ENCODE measurements around the gene CDC42.

Gene CDC42

DNA sequence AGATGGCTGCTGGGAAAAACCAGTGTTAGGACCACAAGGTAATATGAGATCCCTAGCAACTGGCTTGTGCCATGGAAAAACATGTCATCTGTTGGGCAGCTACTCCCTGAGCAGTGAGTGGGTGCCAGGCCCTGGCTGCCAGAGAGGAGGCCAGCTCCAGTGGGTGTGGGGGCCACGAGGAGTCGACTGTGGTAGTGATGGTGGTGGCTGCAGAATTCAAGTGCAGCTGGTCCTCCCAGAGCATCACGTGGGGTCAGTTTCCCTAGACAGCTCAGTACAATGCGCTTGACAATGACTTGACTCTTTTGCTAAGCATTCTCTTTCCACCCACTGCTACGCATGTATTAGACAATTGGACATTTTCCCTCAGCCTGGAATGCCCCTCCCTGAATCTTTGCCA is 14.5 kb upstream of the CDC42 start:
- no peak for DNase-seq (ENCODE audit: low read depth)

GRCh38 chr1:22039594-22040285 is 12.8 kb upstream of the CDC42 start:
- DNase-seq (ENCODE audit: low read depth): no peak

DNA sequence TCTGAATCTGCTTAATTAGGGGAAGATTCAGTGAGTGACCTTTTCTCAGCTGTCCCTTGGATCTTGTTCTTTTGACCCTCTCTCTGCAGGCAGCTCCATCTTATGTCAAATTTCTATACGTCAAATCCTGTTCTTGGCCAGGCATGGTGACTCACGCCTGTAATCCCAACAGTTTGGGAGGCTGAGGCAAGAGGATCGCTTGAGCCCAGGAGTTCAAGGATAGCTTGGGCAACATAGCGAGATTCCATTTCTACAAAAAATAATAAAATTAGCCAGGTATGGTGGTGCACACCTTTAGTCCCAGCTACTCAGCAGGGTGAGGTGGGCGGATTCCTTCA is 12.3 kb upstream of the CDC42 start:
- no peak for DNase-seq (ENCODE audit: low read depth)

- no peak for DNase-seq (ENCODE audit: low read depth)
Measured at GRCh38 chr1:22041505-22041904, 11.0 kb upstream of the CDC42 start.

GRCh38 chr1:22043198-22043769 is 9.2 kb upstream of the CDC42 start:
- no peak for DNase-seq (ENCODE audit: low read depth)

DNA sequence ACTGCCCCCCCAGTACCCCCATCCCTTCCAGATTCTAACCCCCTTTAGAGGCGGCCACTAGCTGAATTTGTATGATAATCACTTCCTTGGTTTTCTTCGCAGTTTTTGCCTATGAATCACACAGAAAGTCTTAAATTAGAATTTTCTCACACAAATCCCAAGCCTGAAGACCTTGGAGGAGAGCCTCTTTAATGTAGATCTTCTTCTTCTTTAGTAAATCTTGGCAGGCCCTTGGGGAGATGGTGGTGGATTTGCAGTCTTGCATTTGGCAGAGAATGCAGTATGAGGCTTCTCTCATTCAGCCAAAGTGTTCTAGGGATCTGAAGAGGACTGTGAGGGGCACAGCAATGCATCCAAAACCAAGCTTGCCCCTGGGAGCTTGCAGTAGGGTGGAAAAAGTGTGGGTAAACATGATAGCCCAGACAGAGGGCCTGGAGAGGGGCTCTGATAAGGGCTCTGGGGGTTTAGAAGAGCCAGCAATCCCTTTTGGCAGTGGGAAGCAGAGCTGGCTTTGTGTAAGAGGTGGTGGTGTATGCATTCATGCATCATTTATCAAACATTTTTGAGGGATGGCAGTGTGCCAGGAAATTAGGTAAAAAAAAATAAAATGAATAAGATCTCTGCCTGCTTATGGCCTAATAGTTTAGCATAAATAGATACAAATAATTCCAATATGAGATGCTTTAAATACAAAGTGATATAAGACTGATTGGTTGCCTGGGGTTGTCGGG is 7.7 kb upstream of the CDC42 start:
- DNase-seq (ENCODE audit: low read depth): peak; percentile 80

DNA sequence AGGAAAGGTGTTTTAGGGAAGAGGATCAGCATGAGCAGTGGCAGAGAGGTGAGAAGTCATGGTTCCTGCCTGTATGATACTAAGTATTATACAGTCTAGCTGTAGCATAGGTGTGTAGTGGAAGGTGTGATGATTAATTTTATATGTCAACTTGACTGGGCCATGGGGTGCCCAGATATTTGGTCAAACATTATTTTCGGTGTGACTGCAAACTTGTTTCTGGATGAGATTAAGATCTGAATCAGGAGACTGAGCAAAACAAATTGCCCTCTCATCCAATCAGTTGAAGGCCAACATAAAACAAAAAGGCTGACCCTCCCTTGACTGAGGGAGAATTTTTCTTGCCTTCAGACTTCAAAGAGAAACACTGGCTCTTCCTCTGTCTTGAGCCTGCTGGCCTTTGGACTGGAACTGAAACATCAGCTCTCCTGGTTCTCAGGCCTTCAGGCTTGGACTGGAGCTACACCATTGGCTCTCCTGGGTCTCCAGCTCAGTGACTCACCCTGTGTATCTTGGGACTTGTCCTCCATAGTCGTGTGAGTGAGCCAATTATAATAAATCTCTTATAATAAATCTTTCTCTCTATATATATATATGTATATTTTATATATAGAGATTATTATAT is 6.8 kb upstream of the CDC42 start:
- DNase-seq (ENCODE audit: low read depth): no peak

- no peak for DNase-seq (ENCODE audit: low read depth)
Measured at GRCh38 chr1:22048351-22049192, 3.9 kb upstream of the CDC42 start.

DNA sequence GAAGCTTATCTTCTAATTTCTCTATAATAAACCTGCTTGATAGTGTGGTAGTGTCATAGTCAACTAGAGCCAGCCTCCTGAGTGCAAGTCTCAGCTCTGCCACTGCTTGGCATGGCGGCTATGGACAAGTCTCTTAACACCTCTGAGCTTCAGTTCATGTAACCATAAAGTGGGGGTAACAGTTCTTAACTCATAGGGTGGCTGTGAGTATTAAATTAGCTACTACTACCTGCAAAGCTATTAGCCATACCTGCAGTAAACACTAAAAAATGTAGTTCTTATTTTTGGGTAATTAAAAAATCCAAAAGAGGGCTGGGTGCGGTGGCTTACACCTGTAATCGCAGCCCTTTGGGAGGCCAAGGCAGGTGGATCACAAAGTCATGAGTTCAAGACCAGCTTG is 2.2 kb upstream of the CDC42 start:
- no peak for DNase-seq (ENCODE audit: low read depth)

DNA sequence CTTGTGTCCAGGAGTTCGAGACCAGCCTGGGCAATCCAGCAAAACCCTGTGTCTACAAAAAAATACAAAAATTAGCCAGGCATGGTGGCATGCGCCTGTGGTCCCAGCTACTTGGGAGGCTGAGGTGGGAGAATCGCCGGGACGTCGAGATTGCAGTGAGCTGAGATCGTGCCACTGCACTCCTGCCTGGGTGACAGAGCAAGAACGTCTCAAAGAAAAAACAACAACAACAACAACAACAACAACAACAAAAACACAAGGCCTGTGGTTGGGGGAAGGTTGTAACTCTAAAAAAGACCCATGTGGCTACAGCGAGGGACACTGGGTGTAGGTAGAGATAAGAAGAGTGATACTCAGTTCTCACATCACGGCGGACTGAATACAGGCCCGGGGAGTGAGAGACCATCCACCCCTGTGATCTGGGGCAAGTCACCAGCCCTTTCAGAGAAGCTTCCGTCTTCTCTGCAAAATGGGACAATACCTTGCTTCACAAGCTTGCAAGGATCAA is 848 bp upstream of the CDC42 start:
- DNase-seq (ENCODE audit: low read depth): no peak

DNA sequence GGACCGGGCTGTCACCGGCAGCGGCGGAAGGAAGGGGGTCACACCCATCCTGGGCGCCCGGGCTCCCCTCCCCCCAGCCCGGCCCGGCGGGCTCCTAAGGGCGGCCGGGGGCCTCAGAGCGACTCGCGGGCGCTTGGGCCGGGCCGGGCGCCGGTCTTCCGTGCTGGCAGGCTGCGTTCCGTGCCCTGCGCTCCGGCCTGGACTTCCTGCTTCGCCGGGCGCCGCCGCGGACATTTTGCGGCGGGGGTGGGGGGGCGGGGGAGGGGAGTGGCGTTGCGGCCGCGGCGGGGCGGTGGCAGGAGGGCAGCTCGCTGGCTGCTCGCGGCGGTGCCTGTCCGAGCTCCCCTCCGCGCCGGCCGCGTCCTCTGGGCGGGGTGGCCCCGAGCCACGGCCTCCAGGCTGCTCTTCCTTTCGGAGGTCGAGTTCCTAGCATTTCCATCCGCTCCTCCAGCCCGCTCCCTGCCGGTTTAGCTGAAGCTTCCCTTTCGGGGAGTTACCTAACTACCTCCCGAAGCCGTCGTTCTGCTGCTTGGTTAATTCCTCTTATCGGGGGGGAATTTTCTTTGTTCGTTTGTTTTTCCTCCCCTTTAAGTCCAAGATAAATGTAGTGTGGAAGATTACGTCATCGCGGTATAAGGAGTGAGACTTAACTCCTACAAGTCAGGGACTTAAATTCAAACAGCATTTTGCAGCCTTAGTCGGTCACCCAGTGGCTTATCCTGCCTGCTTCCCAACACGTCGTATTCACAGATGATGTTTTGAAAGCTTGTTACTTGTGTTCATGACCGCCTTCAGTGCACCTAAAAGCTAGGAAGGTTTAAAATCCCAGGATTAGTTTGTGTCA is 730 bp downstream of the CDC42 start:
- peak; percentile 39 for DNase-seq (ENCODE audit: low read depth)

- no peak for DNase-seq (ENCODE audit: low read depth)
Measured at GRCh38 chr1:22053861-22054770, 1.6 kb downstream of the CDC42 start.

DNA sequence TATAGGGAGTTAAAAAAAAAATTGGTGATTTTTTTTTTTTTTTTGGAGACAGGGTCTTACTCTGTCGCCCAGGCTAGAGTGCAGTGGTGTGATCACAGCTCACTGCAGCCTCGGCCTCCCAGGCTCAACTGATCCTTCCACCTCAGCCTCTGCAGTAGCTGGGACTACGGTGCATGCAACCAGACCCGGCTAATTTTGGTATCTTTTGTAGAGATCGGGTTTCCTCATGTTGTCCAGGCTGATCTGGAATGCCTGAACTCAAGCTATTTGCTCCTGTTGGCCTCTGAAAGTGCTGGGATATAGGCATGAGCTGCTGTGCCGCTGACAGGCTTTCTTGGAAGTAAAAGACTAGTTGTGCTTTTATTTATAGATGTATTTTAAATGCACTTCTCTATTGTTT is 3.0 kb downstream of the CDC42 start:
- DNase-seq (ENCODE audit: low read depth): no peak

DNA sequence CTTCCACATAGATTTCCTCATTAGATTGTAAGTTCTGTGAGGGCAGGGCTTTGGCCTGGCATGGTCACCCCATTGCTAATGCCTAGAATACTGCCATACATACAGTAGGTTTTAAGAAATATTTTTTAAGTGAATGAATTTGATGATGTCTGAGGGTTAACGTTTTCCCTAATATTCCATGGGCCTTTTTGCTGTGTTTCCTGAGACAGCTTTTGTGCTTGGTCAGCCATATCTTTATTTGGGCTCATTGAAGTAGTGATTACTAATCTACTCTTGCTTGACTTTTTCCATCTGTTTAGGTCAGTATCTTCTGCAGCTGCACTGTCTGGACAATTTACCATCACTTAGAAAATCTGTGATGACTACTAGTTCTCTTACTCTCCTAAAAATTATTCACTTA is 3.5 kb downstream of the CDC42 start:
- DNase-seq (ENCODE audit: low read depth): no peak

- DNase-seq (ENCODE audit: low read depth): no peak
Measured at GRCh38 chr1:22056936-22057335, 4.4 kb downstream of the CDC42 start.

DNA sequence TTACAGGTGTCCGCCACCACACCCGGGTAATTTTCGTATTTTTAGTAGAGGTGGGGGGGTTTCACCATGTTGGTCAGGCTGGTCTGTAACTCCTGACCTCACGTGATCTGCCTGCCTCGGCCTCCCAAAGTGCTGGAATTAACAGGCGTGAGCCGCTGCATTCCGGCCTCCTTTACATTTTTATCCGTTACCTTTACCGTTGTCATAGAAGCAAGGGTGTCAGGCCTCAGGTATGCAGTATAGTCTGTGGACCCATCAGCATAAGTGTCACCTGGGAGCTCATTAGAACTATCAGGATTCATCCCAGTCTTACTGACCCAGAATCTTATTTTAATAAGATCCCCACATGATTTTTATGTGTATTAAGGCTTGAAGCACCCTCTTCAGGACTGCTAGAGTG is 5.4 kb downstream of the CDC42 start:
- DNase-seq (ENCODE audit: low read depth): no peak

DNA sequence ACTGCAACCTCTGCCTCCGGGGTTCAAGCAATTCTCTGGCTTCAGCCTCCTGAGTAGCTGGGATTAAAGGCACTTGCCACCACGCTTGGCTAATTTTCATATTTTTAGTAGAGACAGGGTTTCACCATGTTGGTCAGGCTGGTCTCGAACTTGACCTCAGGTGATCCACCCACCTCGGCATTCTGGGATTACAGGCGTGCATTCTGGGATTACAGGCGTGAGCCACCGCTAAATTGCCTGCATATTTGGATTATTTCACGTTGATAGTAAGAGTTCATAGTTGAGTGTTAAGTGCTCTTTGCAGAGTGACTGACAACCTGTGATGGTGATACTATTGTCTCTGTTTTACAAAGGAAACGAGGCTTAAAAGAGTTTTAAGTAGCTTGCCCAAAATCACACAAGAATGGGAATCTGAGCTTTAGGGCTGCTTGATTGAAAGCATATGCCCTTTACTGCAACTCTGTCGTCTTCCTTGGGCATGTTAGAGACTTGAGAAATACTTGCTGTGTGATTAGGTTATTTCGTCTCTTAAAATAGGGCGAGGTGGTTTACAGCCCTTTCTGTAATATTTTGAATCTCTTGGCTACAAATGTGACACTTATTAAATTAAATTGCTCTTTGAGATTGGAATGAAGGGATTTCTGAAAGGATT is 12.4 kb downstream of the CDC42 start:
- no peak for DNase-seq (ENCODE audit: low read depth)

- no peak for DNase-seq (ENCODE audit: low read depth)
Measured at GRCh38 chr1:22071511-22071910, 19.0 kb downstream of the CDC42 start.

- DNase-seq (ENCODE audit: low read depth): no peak
Measured at GRCh38 chr1:22074803-22075202, 22.3 kb downstream of the CDC42 start.

DNA sequence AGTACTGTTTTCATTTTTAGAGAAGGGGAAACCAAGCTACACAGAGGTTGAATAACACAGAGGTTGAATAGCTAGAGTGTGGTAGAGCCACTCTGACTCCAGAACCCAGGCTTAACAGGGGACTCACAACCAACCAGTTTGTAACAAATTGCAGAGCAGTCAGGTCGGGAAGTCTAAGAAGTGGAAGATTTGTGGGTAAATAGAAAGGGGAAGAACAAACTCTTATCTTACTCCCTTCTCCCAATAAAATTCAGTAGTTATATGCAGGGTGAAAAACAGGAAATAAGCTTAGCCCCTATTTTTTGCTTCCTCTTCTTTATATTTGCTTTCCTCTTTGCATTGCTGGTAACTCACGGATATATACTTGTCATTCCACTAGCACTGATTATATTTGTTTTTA is 23.2 kb downstream of the CDC42 start:
- DNase-seq (ENCODE audit: low read depth): no peak
